K562 (cell line): ENCODE results near the gene RTP5. TPM values are rescaled to one million over a fixed set of nuclear protein-coding genes. Genes with fewer than 3 reads are reported as not detected.
A peak's percentile ranks its signal among the peaks of the same experiment; 100 is the strongest.

Experiments
- BCOR ChIP-seq: fragments of 450-650 bp; IDR thresholded peaks from 2 replicates; pipeline ENCODE4 v1.6.1; 2016
- ESRRA ChIP-seq: fragments of 450-650 bp; IDR thresholded peaks from 2 replicates; pipeline ENCODE4 v1.6.1; 2014; ENCODE audit warnings: low read depth, mild to moderate bottlenecking, moderate library complexity, borderline replicate concordance
- NCOA1 ChIP-seq: fragments of 450-650 bp; IDR thresholded peaks from 2 replicates; pipeline ENCODE4 v1.6.1; 2016; ENCODE audit warnings: low read depth
- NFXL1 ChIP-seq: fragments of 450-650 bp; formaldehyde crosslinking; IDR thresholded peaks from 2 replicates; pipeline ENCODE4 v1.4.0; 2021; ENCODE audit warnings: mild to moderate bottlenecking
- NR2C2 ChIP-seq, 2 experiments: fragments of 200-800 bp in 1 of 2; sonication (Bioruptor generic) in 1 of 2; sonication (generic) in 1 of 2; formaldehyde crosslinking in 1 of 2; IDR thresholded peaks; 2 replicates each; pipeline versions ENCODE4 v1.6.1 to v1.8.0; 2016 to 2022; ENCODE audit warnings: mild to moderate bottlenecking in 1 of 2, missing compliant biosample characterization in 1 of 2, missing genetic modification characterization in 1 of 2, missing genetic modification reagents in 1 of 2
- PTBP1 ChIP-seq: fragments of 200-400 bp; formaldehyde crosslinking; IDR thresholded peaks from 2 replicates; pipeline ENCODE4 v1.6.1; 2017; ENCODE audit warnings: low read depth, low read length
- ZBTB7A ChIP-seq: IDR thresholded peaks from 2 replicates; pipeline ENCODE4 v1.6.1; 2011; ENCODE audit warnings: low read depth, mild to moderate bottlenecking, low read length, moderate library complexity, borderline replicate concordance; ENCODE audit not compliant: control insufficient read depth
- polyA plus RNA-seq, 8 experiments: library from polyadenylated mRNA; depleted of rRNA in 4 of 8; stranded (reverse) in 5 of 8; unstranded in 3 of 8; fragments of >200 nt; fragmentation: Nextera tagmentation in 2 of 8; fragmentation: Illumina TruSeq in 1 of 8; extraction: Ambion mirVana in 2 of 8; extraction: Trizol in 1 of 8; gene quantifications; 2 replicates each; pipeline versions ENCODE4 v1.2.1 to v1.2.3, GENCODE V29; 2011 to 2014; ENCODE audit warnings: inconsistent platforms in 1 of 8, missing spikeins in 1 of 8
- total RNA-seq, 7 experiments: library from RNA; depleted of rRNA in 6 of 7; stranded (reverse); fragments of >200 nt in 6 of 7; fragmentation: Illumina TruSeq in 2 of 7; extraction: Trizol in 2 of 7; gene quantifications; 2 replicates each; pipeline versions ENCODE4 v1.2.1 to v1.2.3, GENCODE V29; 2011 to 2021; ENCODE audit warnings: low replicate concordance in 1 of 7
- TF ChIP-seq, protein P1 (sequence below): fragments of 450-650 bp; IDR thresholded peaks from 2 replicates; pipeline ENCODE4 v1.6.1; 2016; ENCODE audit warnings: mild to moderate bottlenecking, moderate library complexity
- TF ChIP-seq, protein P2 (sequence below): fragments of 450-650 bp; IDR thresholded peaks from 2 replicates; pipeline ENCODE4 v1.6.1; 2017; ENCODE audit warnings: antibody characterized with exemption, mild to moderate bottlenecking

The RTP5 gene
- total and polyA plus RNA-seq, 9 of the 15 experiments (the other 6 are each of a cell fraction or from before 2014, with no cell fraction given) = not detected

DNA sequence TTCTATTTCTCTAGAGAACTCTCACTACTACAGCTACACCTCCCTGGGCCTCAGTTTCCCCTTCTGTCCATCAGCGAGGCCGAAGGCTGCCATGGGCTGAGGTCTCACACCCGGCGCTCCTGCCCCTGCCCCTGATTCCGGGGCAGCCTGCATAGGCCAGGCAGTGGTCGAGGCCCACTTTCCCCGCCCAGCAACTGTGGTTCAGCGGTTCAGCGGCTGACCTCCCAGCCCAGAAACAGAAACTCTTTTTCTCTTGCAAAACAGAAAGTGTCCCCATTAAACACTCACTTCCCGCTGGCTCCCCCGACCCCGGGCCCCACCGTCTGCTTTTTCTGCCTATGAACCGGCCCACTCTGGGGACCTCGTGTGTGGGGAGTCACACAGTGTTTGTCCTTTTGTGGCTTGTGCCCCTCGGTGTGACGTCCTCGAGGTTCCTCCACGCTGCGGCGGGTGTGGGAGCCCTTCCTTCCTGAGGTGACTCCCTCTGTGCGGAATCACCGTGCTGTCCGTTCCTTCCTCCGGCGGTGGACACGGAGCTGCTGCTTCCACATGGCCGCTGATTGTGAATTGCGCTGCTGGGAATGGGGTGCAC lies 26.8 kb upstream of the RTP5 start (continued):
- TF ChIP-seq, protein P1, sequence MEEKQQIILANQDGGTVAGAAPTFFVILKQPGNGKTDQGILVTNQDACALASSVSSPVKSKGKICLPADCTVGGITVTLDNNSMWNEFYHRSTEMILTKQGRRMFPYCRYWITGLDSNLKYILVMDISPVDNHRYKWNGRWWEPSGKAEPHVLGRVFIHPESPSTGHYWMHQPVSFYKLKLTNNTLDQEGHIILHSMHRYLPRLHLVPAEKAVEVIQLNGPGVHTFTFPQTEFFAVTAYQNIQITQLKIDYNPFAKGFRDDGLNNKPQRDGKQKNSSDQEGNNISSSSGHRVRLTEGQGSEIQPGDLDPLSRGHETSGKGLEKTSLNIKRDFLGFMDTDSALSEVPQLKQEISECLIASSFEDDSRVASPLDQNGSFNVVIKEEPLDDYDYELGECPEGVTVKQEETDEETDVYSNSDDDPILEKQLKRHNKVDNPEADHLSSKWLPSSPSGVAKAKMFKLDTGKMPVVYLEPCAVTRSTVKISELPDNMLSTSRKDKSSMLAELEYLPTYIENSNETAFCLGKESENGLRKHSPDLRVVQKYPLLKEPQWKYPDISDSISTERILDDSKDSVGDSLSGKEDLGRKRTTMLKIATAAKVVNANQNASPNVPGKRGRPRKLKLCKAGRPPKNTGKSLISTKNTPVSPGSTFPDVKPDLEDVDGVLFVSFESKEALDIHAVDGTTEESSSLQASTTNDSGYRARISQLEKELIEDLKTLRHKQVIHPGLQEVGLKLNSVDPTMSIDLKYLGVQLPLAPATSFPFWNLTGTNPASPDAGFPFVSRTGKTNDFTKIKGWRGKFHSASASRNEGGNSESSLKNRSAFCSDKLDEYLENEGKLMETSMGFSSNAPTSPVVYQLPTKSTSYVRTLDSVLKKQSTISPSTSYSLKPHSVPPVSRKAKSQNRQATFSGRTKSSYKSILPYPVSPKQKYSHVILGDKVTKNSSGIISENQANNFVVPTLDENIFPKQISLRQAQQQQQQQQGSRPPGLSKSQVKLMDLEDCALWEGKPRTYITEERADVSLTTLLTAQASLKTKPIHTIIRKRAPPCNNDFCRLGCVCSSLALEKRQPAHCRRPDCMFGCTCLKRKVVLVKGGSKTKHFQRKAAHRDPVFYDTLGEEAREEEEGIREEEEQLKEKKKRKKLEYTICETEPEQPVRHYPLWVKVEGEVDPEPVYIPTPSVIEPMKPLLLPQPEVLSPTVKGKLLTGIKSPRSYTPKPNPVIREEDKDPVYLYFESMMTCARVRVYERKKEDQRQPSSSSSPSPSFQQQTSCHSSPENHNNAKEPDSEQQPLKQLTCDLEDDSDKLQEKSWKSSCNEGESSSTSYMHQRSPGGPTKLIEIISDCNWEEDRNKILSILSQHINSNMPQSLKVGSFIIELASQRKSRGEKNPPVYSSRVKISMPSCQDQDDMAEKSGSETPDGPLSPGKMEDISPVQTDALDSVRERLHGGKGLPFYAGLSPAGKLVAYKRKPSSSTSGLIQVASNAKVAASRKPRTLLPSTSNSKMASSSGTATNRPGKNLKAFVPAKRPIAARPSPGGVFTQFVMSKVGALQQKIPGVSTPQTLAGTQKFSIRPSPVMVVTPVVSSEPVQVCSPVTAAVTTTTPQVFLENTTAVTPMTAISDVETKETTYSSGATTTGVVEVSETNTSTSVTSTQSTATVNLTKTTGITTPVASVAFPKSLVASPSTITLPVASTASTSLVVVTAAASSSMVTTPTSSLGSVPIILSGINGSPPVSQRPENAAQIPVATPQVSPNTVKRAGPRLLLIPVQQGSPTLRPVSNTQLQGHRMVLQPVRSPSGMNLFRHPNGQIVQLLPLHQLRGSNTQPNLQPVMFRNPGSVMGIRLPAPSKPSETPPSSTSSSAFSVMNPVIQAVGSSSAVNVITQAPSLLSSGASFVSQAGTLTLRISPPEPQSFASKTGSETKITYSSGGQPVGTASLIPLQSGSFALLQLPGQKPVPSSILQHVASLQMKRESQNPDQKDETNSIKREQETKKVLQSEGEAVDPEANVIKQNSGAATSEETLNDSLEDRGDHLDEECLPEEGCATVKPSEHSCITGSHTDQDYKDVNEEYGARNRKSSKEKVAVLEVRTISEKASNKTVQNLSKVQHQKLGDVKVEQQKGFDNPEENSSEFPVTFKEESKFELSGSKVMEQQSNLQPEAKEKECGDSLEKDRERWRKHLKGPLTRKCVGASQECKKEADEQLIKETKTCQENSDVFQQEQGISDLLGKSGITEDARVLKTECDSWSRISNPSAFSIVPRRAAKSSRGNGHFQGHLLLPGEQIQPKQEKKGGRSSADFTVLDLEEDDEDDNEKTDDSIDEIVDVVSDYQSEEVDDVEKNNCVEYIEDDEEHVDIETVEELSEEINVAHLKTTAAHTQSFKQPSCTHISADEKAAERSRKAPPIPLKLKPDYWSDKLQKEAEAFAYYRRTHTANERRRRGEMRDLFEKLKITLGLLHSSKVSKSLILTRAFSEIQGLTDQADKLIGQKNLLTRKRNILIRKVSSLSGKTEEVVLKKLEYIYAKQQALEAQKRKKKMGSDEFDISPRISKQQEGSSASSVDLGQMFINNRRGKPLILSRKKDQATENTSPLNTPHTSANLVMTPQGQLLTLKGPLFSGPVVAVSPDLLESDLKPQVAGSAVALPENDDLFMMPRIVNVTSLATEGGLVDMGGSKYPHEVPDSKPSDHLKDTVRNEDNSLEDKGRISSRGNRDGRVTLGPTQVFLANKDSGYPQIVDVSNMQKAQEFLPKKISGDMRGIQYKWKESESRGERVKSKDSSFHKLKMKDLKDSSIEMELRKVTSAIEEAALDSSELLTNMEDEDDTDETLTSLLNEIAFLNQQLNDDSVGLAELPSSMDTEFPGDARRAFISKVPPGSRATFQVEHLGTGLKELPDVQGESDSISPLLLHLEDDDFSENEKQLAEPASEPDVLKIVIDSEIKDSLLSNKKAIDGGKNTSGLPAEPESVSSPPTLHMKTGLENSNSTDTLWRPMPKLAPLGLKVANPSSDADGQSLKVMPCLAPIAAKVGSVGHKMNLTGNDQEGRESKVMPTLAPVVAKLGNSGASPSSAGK = 0 out of 2 replicates have a peak, but pooled peaks have one; percentile 22
- no peak for TF ChIP-seq NR2C2 (CRISPR knock-in tag; IDR thresholded peaks at IDR 0.05)
- TF ChIP-seq NR2C2 (tag; IDR thresholded peaks at IDR 0.05) = peak; percentile 42; the same call in 1 of the 2 replicates
- TF ChIP-seq NCOA1 = no peak
- TF ChIP-seq ZBTB7A = peak; percentile 33; the same call in 1 of the 2 replicates
- TF ChIP-seq, protein P2, sequence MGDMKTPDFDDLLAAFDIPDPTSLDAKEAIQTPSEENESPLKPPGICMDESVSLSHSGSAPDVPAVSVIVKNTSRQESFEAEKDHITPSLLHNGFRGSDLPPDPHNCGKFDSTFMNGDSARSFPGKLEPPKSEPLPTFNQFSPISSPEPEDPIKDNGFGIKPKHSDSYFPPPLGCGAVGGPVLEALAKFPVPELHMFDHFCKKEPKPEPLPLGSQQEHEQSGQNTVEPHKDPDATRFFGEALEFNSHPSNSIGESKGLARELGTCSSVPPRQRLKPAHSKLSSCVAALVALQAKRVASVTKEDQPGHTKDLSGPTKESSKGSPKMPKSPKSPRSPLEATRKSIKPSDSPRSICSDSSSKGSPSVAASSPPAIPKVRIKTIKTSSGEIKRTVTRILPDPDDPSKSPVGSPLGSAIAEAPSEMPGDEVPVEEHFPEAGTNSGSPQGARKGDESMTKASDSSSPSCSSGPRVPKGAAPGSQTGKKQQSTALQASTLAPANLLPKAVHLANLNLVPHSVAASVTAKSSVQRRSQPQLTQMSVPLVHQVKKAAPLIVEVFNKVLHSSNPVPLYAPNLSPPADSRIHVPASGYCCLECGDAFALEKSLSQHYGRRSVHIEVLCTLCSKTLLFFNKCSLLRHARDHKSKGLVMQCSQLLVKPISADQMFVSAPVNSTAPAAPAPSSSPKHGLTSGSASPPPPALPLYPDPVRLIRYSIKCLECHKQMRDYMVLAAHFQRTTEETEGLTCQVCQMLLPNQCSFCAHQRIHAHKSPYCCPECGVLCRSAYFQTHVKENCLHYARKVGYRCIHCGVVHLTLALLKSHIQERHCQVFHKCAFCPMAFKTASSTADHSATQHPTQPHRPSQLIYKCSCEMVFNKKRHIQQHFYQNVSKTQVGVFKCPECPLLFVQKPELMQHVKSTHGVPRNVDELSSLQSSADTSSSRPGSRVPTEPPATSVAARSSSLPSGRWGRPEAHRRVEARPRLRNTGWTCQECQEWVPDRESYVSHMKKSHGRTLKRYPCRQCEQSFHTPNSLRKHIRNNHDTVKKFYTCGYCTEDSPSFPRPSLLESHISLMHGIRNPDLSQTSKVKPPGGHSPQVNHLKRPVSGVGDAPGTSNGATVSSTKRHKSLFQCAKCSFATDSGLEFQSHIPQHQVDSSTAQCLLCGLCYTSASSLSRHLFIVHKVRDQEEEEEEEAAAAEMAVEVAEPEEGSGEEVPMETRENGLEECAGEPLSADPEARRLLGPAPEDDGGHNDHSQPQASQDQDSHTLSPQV = peak; percentile 49; the same call in 1 of the 2 replicates
- TF ChIP-seq PTBP1 = 0 out of 2 replicates have a peak, but pooled peaks have one; percentile 60
- TF ChIP-seq ESRRA = no peak
- TF ChIP-seq BCOR = peak; percentile 61; the same call in 1 of the 2 replicates
- no peak for TF ChIP-seq NFXL1
